Breast epithelium (tissue), 3 donors: ENCODE results near the gene NFASC.

Experiments used
- CTCF ChIP-seq, 3 donors: fragments of 450-650 bp; IDR thresholded peaks; one replicate each; pipeline ENCODE4 v1.5.1; 2016 to 2017; ENCODE audit warnings: antibody characterized with exemption in 3 of 3, mild to moderate bottlenecking in 3 of 3, moderate library complexity in 3 of 3
- POLR2A ChIP-seq: fragments of 450-650 bp; IDR thresholded peaks from one replicate; pipeline ENCODE4 v1.6.1; 2016; ENCODE audit warnings: antibody characterized with exemption, mild to moderate bottlenecking, moderate library complexity
- POLR2AphosphoS5 ChIP-seq, 3 donors: sonication (generic); formaldehyde crosslinking; IDR thresholded peaks; one replicate each; pipeline ENCODE4 v1.6.1; 2017; ENCODE audit warnings: antibody characterized with exemption in 3 of 3

GRCh38 chr1:204940591-204940990 is 69.9 kb downstream of the NFASC start:
- TF ChIP-seq CTCF (IDR thresholded peaks at IDR 0.05) (no peak), POLR2A (no peak), POLR2AphosphoS5 (IDR thresholded peaks at IDR 0.05) (no peak)
